ENCODE measurements around the gene BSND. TPM values are rescaled to one million over a fixed set of nuclear protein-coding genes. Genes with fewer than 3 reads are reported as not detected.

Gene BSND
- total RNA-seq, 2 experiments from 2014 or later: not detected

DNA sequence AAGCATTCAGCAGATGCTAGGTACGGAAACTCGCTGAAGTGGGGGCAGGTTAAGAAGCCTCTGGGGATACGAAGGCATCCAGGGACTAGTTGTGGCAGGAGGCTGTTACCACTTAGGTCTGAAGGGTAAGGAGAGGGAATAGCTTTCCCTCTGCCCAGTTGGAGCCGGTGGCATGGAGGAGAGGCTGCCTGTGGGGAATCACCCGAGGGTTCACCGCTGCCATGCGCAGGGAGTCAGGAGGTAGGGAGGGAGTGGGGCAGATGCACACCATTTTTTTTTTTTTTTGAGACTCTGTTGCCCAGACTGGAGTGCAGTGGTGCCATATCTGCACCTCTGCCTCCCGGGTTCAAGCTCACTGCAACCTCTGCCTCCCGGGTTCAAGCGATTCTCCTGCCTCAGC is 46.7 kb downstream of the BSND start:
- no peaks in the 10 kb centered on the region for H3K4me1 Mint-ChIP-seq (ENCODE audit: low read depth)
- H3K9me3 Mint-ChIP-seq: no peaks in the 10 kb centered on the region
- H3K4me3 Mint-ChIP-seq: no peak overlapping the region
- ChIA-PET POLR2A (no interaction called here), CTCF (no interaction called here)
- intact Hi-C loops (cut with micrococcal nuclease): no loop called here
- no peaks in the 10 kb centered on the region for H3K36me3 Mint-ChIP-seq
- H3K27ac Mint-ChIP-seq: no peak overlapping the region
- H3K27me3 Mint-ChIP-seq: peaks cover 9% of the 10 kb centered on the region
- no peak for DNase-seq

DNA sequence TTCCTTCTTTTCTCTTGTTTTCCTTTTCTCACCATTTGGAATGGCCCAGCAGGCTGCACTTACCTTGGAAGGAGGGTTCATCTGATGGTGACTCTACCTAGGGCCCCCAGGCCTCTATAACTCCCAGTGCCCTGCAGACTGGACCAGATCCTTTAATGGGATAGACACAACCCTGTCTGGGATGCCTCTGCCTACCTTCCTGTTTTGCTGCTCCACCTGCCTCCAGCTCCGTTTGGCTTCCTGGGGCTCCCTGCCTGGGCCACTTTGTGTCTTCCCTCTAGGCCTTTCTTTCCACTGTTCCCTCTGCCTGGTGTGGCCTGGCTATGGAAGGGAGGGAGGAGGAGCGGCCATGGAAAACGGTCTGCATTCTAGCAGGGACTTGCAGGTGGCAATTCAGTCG is 48.1 kb downstream of the BSND start:
- intact Hi-C loops (cut with micrococcal nuclease): no loop called here
- ChIA-PET POLR2A (no interaction called here), CTCF (no interaction called here)
- Mint-ChIP-seq H3K4me3 (no peak overlapping the region), H3K9me3 (no peaks in the 10 kb centered on the region), H3K27ac (no peak overlapping the region), H3K27me3 (peaks cover 1% of the 10 kb centered on the region), H3K36me3 (no peaks in the 10 kb centered on the region), H3K4me1 (ENCODE audit: low read depth) (no peaks in the 10 kb centered on the region)
- DNase-seq: no peak

DNA sequence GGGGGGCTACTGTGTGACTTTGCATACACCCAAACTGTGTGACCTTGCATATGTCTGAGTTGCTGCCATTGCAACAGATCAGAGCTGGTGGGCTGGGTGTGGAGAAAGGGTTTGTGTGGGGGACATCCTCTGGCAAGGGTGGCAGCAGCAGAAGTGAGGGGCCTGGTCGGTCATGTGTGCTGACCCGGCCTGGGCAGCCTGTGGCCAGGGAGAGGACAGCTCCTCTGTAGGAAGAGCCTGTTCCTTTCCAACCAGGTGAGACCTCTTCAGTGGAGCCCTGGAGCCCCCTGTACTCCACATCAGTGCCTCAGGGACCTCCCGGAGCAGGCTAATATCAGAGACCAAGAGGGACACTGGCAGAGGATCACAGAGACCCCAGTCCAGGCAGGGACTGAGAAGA is 48.9 kb downstream of the BSND start:
- ChIA-PET POLR2A (no interaction called here), CTCF (interaction anchor here (1.0 kb wide), 1 partner anchor 25 kb away, joined by 3 read pairs; no protein-coding TSS in a partner anchor)
- Mint-ChIP-seq H3K4me1 (ENCODE audit: low read depth) (no peaks in the 10 kb centered on the region), H3K9me3 (no peaks in the 10 kb centered on the region), H3K36me3 (no peaks in the 10 kb centered on the region), H3K4me3 (no peak overlapping the region), H3K27ac (no peak overlapping the region), H3K27me3 (peaks cover 1% of the 10 kb centered on the region)
- intact Hi-C loops (cut with micrococcal nuclease): no loop called here
- DNase-seq: no peak

GRCh38 chr1:55048453-55049270 is 49.9 kb downstream of the BSND start:
- H3K36me3 Mint-ChIP-seq: no peaks in the 10 kb centered on the region
- ChIA-PET POLR2A (no interaction called here), CTCF (interaction anchor here (1.1 to 1.9 kb wide), 2 partner anchors 15 to 27 kb away, joined by 3 to 5 read pairs; no protein-coding TSS in a partner anchor)
- no peak overlapping the region for H3K27ac Mint-ChIP-seq
- no peak for DNase-seq
- H3K4me3 Mint-ChIP-seq: no peak overlapping the region
- no peaks in the 10 kb centered on the region for H3K9me3 Mint-ChIP-seq
- H3K4me1 Mint-ChIP-seq (ENCODE audit: low read depth): no peaks in the 10 kb centered on the region
- H3K27me3 Mint-ChIP-seq: no peaks in the 10 kb centered on the region
- intact Hi-C loops (cut with micrococcal nuclease): no loop called here

DNA sequence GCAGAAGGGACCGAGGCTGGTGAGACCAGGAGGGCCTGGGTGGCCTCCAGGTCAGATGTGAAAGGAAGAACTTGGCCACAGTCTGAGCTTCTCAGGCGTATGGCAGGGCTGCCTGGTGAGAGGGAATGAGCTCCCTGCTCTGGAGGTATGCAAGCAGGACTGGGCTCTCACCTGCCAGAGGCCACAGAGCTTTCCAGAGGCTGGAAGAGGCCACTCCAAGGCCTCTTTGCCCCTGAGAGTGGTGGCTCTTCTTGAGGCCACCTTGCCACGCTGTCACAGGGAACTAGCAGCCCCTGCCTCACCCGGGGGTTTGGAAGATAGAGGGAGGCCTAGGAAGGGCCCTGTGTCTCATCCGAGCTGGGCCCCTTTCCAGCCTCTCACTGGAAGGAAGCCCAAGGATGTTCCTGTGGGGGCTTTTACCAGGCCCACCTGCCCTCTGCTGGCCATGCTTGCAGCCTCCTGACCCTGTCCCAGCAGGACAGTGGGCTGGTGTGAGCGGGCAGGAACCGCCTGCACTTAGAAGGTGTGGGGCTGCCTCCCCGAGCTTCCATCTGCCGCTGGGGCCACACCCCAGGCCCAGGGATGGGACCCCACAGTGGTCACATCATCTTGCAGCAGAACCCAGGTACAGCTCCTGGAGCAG is 50.7 kb downstream of the BSND start:
- POLR2A ChIA-PET: no interaction called here
- Mint-ChIP-seq H3K36me3 (no peaks in the 10 kb centered on the region), H3K27ac (no peak overlapping the region), H3K4me1 (ENCODE audit: low read depth) (no peaks in the 10 kb centered on the region), H3K4me3 (no peak overlapping the region), H3K9me3 (no peaks in the 10 kb centered on the region), H3K27me3 (no peaks in the 10 kb centered on the region)
- CTCF ChIA-PET: interaction anchor here (1.1 to 1.9 kb wide), 2 partner anchors 14 to 27 kb away, joined by 3 to 5 read pairs; no protein-coding TSS in a partner anchor
- no peak for DNase-seq
- intact Hi-C loops (cut with micrococcal nuclease): no loop called here

DNA sequence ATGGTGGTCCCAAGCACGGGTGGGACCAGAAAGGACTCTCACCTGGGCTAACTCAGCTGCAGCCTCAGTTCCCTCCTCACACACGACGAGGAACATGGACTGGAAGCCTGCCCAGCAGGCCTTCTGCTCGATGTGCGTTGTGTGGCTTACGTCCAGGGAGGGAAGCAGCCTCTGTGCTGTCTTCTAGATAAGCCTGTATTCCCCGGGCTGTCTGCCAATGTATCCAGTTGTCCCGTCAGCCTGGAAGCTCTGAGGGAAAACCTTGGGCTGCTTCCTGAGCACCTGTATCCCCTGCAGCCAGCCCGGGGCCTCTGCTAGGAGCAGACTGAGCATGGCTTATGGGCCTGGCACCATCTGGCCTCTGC is 51.2 kb downstream of the BSND start:
- CTCF ChIA-PET: interaction anchor here (1.9 kb wide), 1 partner anchor 14 kb away, joined by 5 read pairs; no protein-coding TSS in a partner anchor
- no peaks in the 10 kb centered on the region for H3K36me3 Mint-ChIP-seq

DNA sequence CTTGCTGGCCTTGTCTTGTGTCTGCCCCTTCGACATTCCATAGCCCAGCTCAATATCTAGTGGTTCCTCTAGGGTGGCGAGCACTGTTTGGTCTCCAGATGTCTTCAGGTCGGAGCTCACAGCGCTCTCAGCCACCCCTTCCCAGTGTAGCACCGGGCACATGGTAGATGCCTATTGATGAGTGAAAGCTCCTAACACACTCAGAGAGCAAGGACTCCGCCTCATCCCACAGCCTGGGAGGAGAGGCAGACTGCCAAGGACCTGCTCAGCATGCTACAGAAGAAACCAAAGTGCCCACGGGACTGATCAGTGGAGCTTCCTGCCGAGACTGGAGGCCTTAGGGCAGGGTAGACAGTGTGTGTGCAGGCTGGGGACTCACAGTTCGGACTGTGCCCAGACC is 51.5 kb downstream of the BSND start:
- ChIA-PET POLR2A (no interaction called here), CTCF (interaction anchor here (1.9 kb wide), 1 partner anchor 13 kb away, joined by 5 read pairs; no protein-coding TSS in a partner anchor)
- H3K36me3 Mint-ChIP-seq: no peaks in the 10 kb centered on the region
- H3K9me3 Mint-ChIP-seq: no peaks in the 10 kb centered on the region
- no peak for DNase-seq
- no peaks in the 10 kb centered on the region for H3K27me3 Mint-ChIP-seq
- H3K4me3 Mint-ChIP-seq: no peak overlapping the region
- H3K27ac Mint-ChIP-seq: no peak overlapping the region
- intact Hi-C loops (cut with micrococcal nuclease): no loop called here
- H3K4me1 Mint-ChIP-seq (ENCODE audit: low read depth): no peaks in the 10 kb centered on the region

More for the DNA sequence above, 51.2 kb downstream of the BSND start:
- POLR2A ChIA-PET: no interaction called here
- Mint-ChIP-seq H3K4me1 (ENCODE audit: low read depth) (no peaks in the 10 kb centered on the region), H3K27ac (no peak overlapping the region), H3K4me3 (no peak overlapping the region), H3K27me3 (no peaks in the 10 kb centered on the region), H3K9me3 (no peaks in the 10 kb centered on the region)
- no peak for DNase-seq
- intact Hi-C loops (cut with micrococcal nuclease): no loop called here

DNA sequence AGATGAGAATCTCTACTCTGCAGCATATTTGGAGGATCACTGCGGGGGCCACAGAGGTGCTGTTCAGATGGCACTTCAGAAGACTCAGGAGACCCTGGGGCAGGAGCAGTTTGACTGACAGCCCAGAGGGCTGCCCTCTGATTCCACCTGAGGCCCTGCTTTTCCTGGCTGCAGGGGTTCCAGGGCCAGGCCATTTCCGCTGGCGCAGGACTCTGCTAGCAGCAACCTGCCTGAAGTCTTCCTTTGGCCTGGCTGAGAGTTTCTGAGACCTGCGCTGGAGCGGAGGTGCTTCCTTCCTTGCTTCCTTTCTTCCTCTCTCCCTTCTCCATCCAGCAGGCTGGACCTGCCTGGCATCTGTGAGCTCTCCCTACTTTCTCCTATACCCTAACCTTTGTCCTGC is 52.4 kb downstream of the BSND start:
- H3K4me1 Mint-ChIP-seq (ENCODE audit: low read depth): no peaks in the 10 kb centered on the region
- no peak overlapping the region for H3K27ac Mint-ChIP-seq
- POLR2A ChIA-PET: no interaction called here
- no peaks in the 10 kb centered on the region for H3K9me3 Mint-ChIP-seq
- no peaks in the 10 kb centered on the region for H3K27me3 Mint-ChIP-seq
- intact Hi-C loops (cut with micrococcal nuclease): no loop called here
- H3K4me3 Mint-ChIP-seq: no peak overlapping the region
- H3K36me3 Mint-ChIP-seq: no peaks in the 10 kb centered on the region
- no peak for DNase-seq
- CTCF ChIA-PET: no interaction called here

GRCh38 chr1:55051621-55052020 is 52.9 kb downstream of the BSND start:
- DNase-seq: no peak
- H3K4me3 Mint-ChIP-seq: no peak overlapping the region
- H3K27me3 Mint-ChIP-seq: no peaks in the 10 kb centered on the region
- ChIA-PET POLR2A (no interaction called here), CTCF (no interaction called here)
- H3K27ac Mint-ChIP-seq: no peak overlapping the region
- no peaks in the 10 kb centered on the region for H3K4me1 Mint-ChIP-seq (ENCODE audit: low read depth)
- H3K9me3 Mint-ChIP-seq: no peaks in the 10 kb centered on the region
- no peaks in the 10 kb centered on the region for H3K36me3 Mint-ChIP-seq
- intact Hi-C loops (cut with micrococcal nuclease): no loop called here

- no peaks in the 10 kb centered on the region for H3K4me1 Mint-ChIP-seq (ENCODE audit: low read depth)
Observed at GRCh38 chr1:55052221-55053142, 53.7 kb downstream of the BSND start.

GRCh38 chr1:55053265-55053954 is 54.7 kb downstream of the BSND start:
- DNase-seq: no peak
- H3K27me3 Mint-ChIP-seq: no peaks in the 10 kb centered on the region
- H3K36me3 Mint-ChIP-seq: no peaks in the 10 kb centered on the region
- no peaks in the 10 kb centered on the region for H3K9me3 Mint-ChIP-seq
- intact Hi-C loops (cut with micrococcal nuclease): no loop called here
- no peaks in the 10 kb centered on the region for H3K4me1 Mint-ChIP-seq (ENCODE audit: low read depth)
- H3K27ac Mint-ChIP-seq: no peak overlapping the region
- POLR2A ChIA-PET: no interaction called here
- CTCF ChIA-PET: no interaction called here
- no peak overlapping the region for H3K4me3 Mint-ChIP-seq

More at GRCh38 chr1:55052221-55053142, 53.7 kb downstream of the BSND start:
- Mint-ChIP-seq H3K36me3 (no peaks in the 10 kb centered on the region), H3K4me3 (no peak overlapping the region), H3K27ac (no peak overlapping the region), H3K27me3 (no peaks in the 10 kb centered on the region), H3K9me3 (no peaks in the 10 kb centered on the region)
- ChIA-PET POLR2A (no interaction called here), CTCF (no interaction called here)
- intact Hi-C loops (cut with micrococcal nuclease): no loop called here
- no peak for DNase-seq

GRCh38 chr1:55054396-55054795 is 55.7 kb downstream of the BSND start:
- no peak for DNase-seq
- H3K27ac Mint-ChIP-seq: no peak overlapping the region
- H3K4me1 Mint-ChIP-seq (ENCODE audit: low read depth): no peaks in the 10 kb centered on the region
- no peaks in the 10 kb centered on the region for H3K36me3 Mint-ChIP-seq
- H3K4me3 Mint-ChIP-seq: no peak overlapping the region
- intact Hi-C loops (cut with micrococcal nuclease): no loop called here
- no peaks in the 10 kb centered on the region for H3K9me3 Mint-ChIP-seq
- CTCF ChIA-PET: no interaction called here
- no peaks in the 10 kb centered on the region for H3K27me3 Mint-ChIP-seq
- POLR2A ChIA-PET: no interaction called here

Data from activated CD4-positive, alpha-beta memory T cell treated with anti-CD3 and anti-CD28 coated beads for 36 hours (primary cell).